ENCODE data around the gene VSIR.

The VSIR gene

DNA sequence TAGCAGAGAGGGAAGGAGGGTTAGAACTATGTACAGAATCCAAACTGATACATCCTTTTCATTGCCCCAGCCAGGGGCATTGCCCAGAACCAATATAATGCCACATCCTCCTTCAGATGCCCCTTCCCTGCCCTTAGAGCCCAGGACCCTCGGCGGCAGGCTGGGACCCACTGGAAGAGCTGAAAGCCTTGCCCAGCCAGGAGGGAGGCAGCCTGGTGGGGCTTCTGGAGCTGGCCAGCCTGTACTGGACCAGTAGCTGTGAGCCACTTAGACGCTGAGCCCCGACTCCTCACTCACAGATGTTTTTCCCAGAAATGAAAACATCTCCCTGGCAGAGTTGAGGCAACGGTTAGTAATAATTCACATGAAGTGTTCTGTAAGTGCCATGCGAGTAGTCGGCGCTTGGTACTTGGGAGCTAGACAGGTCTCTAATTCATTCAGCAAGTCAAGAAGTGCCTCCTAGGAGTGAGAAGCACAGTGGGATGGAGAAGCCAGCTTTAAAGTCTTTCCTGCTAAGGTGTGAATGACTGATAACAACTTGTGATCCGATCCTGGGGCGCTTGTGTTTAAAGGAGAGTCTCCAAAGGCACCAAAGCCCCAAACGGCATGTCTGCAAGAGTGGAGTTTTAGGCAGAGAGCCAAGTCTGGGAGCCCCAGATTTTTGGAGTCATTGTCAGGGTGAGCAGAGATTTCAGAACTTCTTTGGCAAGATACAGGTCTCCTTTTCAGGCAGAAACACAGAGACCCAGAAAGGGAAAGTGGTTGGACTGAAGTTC is 9.8 kb downstream of the VSIR start:
- no peak for DNase-seq

- DNase-seq = no peak
These were observed 11.0 kb downstream of the VSIR start for GRCh38 chr10:71762324-71762723.

- DNase-seq = no peak
These were observed 11.7 kb downstream of the VSIR start for GRCh38 chr10:71761541-71762113.

DNA sequence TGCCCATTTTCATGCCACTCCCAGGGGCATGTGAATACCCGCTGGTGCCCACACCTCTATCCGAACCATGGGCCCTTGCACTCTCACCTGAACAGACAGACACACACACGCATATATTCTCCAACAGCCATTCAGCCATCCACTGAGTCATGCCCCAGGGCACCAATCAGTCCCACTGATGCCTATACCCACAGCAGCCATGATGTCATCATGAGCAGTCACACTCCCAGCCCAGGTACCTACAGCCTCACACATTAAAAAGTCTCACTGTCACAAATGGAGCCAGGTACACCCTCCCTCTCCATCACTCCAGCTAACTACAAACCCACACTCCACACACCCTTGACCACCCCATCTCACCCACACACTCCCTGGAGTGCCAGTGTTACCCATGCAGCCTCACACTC is 12.2 kb downstream of the VSIR start:
- DNase-seq = no peak

GRCh38 chr10:71757399-71757922 is 15.9 kb downstream of the VSIR start:
- DNase-seq = no peak

DNA sequence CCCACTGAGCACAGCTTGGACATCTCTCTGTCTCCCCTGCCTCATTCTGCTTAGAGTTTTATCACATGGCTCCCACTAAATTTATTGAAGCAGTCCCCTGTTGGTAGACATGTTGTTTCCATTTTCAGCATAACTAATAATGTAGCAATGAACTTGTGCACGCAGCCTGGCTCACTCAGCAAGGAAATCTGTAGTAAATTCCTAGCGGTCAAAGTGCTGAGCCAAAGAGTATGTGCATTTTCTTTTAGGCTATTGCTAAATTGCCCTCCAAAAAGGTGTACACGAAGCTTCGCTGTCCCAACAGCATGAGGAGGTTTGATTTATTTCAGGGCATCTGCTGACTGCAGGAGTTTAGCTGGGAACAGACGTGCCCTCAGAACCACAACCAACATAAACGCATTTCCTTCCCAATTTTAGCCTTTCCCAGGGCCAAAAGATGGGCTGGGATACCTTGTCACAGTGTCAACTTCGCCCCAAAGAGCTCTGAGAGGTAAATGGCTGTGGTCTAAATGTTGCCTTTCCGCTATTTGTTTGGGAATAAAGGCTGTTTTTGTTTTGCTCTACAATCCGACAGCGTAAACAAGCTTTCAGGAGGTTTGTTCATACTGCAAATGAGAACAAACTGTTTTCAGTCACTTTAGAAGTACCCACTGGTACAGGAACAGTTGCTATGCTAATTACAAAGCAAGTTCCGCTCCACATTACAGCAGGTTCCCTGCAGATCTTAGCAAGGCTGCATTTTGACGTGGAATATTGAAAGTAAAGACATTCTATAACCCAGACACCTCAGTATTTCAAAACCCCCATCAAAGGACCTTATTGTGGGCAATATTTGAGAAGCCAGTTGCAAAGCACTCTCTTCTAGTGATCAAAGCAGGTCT is 16.8 kb downstream of the VSIR start:
- DNase-seq = peak; percentile 73

DNA sequence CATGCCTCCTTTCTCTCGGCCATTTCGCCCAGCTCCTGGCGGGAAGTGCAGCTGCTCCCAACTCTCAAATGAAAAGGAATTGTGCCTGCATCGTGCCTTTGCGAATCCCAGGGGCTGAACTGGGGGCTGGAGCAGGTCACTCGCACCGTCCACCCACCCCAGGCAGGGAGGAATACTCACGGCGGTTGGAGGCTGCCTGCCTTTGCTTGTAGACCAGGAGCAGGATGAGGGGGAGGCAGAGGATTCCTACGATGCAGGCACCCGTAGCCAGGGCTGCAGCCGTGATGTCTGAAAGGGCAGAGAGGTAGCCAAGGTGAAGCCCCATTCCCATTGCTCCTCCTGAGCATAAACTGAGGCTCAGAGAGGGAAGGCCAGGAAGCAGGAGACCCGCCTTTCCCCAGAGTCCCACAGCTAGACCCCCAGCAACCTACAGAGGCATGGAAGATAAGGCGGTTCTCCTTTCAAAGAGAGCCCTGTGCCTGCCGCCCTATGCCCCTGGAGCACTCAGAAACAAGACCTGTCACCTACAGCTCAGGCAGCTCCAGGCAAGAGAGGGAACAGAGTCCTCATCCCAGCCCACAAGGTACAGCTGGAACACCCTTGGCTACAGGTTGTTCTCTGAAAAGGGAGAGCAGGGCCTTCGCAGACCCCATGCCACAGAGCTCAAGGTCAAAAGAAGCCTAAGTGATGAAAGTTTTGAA is 18.0 kb downstream of the VSIR start:
- no peak for DNase-seq

GRCh38 chr10:71754562-71754961 is 18.8 kb downstream of the VSIR start:
- no peak for DNase-seq

GRCh38 chr10:71753960-71754505 is 19.3 kb downstream of the VSIR start:
- no peak for DNase-seq

GRCh38 chr10:71753091-71753959 is 20.0 kb downstream of the VSIR start:
- DNase-seq = no peak

DNA sequence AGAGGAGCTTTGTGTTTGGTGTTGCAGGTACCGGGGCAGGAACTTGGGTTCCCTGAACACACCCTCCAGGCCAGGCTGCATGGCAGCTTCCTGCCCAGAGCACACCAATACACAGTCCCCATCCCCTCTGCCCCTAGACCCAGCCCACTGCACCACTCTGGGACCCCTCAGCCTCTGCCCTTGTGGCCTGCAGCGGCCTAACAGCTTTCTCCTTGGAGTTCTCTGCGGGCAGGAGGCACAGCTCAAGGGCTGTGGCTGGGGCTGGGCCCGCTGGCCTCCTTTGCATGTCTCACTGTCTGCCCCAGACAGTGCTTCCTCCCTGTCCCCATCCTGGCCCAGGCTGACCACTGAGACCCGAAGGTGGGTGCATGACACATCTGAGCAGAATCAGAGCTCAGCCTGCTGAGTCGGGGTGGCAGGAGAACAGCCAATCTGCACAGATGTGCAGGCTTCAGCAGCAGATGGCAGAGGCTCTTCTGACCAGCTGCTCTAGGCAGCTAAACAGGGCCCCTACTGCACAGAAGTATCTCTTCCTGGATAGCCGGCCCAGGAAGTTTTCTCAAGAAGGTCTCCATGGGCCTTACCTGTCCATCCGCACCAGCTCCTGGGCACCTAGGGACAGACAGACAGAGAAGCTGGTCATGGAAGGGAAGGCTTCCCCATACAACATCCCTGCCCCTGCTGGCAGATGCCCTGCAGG is 20.8 kb downstream of the VSIR start:
- no peak for DNase-seq

- no peak for DNase-seq
These were observed 21.6 kb downstream of the VSIR start for GRCh38 chr10:71751515-71752224.

- DNase-seq = no peak
These were observed 22.3 kb downstream of the VSIR start for GRCh38 chr10:71750986-71751385.

GRCh38 chr10:71750124-71750841 is 23.0 kb downstream of the VSIR start:
- no peak for DNase-seq

DNA sequence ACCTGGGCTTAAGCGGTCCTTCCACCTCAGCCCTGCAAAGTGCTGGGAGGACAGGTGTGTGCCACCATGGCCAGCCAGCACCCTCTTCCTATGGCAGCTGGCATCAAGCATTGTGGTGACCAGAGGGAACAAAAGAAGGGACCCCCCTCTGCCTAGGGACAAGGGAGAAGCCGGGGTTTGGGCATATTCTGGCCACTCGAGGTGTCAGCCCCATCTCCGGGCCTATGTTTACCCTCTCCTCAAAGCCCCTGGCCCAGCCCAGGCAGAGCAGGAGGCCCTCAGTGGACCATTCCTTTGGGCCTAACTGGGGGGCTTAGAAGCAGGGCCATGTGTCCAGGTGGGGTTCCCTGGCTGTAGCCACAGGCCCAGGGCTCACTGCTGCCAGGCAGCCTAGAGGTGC is 23.9 kb downstream of the VSIR start:
- DNase-seq = no peak

DNA sequence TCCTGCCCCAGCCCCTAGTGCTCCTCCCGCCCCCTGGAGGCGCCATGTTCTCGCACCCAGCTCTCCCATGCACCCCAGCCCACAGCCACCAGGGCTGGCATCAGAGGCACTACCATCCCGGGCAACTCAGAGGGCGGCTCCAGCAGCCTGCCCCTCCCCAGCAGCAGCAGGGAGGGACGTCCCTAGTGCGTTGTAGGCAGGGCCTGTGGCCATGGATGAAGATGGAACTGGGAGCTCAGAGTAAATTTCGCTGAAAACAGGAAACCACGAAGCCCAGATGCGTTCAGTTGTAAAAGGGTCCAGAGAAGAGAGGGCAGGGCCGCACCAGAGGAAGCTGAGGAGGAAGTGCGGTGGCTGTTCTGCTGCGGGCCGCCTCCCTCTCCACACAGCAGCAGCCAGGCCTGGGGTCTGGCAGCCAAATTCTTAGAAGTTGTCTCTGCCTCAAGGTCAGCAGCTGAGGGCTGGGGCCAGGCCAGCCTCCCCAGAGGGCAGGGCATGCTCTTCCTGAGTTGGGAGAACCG is 24.6 kb downstream of the VSIR start:
- DNase-seq = peak; percentile 90

GRCh38 chr10:71747551-71748523 is 25.5 kb downstream of the VSIR start:
- DNase-seq = no peak

DNA sequence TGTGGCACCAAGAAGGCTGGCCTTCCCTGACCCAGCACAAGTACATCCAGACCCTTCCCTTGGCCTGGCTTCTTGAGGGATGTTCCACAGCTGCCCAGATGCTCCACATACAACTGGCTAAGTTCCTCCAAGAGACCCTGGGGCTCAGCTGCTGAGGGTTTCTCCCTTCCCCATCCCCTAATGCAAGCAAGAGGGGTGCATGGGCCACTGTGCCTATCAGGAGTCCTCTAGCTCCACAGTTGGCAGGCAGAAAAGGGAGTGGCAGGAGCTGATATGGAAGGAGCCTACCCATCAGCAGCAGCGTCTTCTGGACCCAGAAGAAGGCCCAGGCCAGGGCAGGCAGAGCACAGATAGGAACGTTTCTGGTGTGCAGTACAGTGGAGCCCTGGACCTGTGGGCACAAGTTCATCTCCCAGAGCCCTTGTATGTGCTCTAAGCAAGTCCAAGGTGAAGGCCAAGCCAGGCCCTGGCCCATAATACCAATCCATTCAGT is 26.2 kb downstream of the VSIR start:
- no peak for DNase-seq

Measured in central memory CD4-positive, alpha-beta T cell (primary cell).